Natural killer cell treated with Interleukin-12 subunit alpha and Interleukin-12 subunit beta and Interleukin-15 and Interleukin-18, amount 100 ng/mL, for 72 hours (primary cell): Measurements from ENCODE around the gene VWCE. TPM values are rescaled to one million over a fixed set of nuclear protein-coding genes. Genes with fewer than 3 reads are reported as not detected.
"Not testable (repeated sequence)": the region's sequence is repeated elsewhere in the genome, so short reads cannot be mapped to it uniquely, and the experiment has no call there.

Source experiments
- ATAC-seq, 2 donors: fragments of 150-1000 bp; cut with Tn5 transposase in 1 of 2; sonication (Bioruptor Pico), chemical (Tn5 transposase) in 1 of 2; 2 replicates each; pipeline ENCODE4 v1.10.0; 2021
- DNase-seq: peaks from one replicate; pipeline ENCODE4 v3.0.0; 2022; ENCODE audit warnings: low spot score
- H3K27ac Mint-ChIP-seq, 2 donors: 1 replicate in 1 of 2; 2 replicates in 1 of 2; pipeline ENCODE4 v1.8.0; 2022; ENCODE audit warnings: mixed read lengths in 2 of 2, mild to moderate bottlenecking in 1 of 2, moderate library complexity in 1 of 2
- H3K27me3 Mint-ChIP-seq, 2 donors: 1 replicate in 1 of 2; 2 replicates in 1 of 2; pipeline ENCODE4 v1.8.0; 2022; ENCODE audit warnings: mixed read lengths in 2 of 2
- H3K36me3 Mint-ChIP-seq: one replicate; pipeline ENCODE4 v1.8.0; 2022; ENCODE audit warnings: mixed read lengths
- H3K4me1 Mint-ChIP-seq, 2 donors: 1 replicate in 1 of 2; 2 replicates in 1 of 2; pipeline ENCODE4 v1.8.0; 2022; ENCODE audit warnings: low read depth in 2 of 2, mixed read lengths in 2 of 2, mild to moderate bottlenecking in 1 of 2
- H3K4me3 Mint-ChIP-seq: one replicate; pipeline ENCODE4 v1.8.0; 2022; ENCODE audit warnings: mixed read lengths
- H3K9me3 Mint-ChIP-seq: 2 replicates; pipeline ENCODE4 v1.8.0; 2022; ENCODE audit warnings: mixed read lengths
- total RNA-seq, 2 donors: library from RNA; stranded (reverse); gene quantifications; one replicate each; pipeline ENCODE4 v1.2.3, GENCODE V29; 2022

The VWCE gene
- total RNA-seq, 2 donors from 2014 or later = 2.1 to 3.3 TPM

DNA sequence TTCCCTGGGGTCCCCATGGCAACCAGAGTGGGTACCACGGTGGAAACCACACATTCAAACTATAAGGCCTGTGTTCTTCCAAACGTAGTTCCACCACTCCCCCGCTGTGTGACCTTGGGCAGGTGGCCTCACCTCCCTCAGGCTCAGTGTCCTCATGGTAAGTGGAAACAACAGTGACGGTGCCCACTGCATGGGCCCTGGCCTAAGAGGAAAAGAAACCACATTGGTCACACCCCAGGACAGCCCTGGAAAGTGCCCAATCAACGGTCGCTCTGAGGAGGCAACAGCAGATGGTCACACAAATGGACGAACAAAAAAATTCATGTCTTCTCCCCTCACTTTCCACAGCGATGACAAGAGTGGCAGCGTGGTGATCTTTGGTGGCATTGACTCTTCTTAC lies 47.0 kb downstream of the VWCE start:
- not testable (repeated sequence) for DNase-seq, H3K4me1 Mint-ChIP-seq, H3K9me3 Mint-ChIP-seq, H3K27ac Mint-ChIP-seq, ATAC-seq, H3K27me3 Mint-ChIP-seq, H3K4me3 Mint-ChIP-seq, H3K36me3 Mint-ChIP-seq

- not testable (repeated sequence) for H3K36me3 Mint-ChIP-seq, DNase-seq, H3K27me3 Mint-ChIP-seq, H3K4me1 Mint-ChIP-seq, H3K9me3 Mint-ChIP-seq, H3K27ac Mint-ChIP-seq, ATAC-seq, H3K4me3 Mint-ChIP-seq
These were observed 49.7 kb downstream of the VWCE start for GRCh38 chr11:61245284-61245964.

- H3K27ac Mint-ChIP-seq = not testable (repeated sequence)
These were observed 53.6 kb downstream of the VWCE start for GRCh38 chr11:61241526-61241925.

DNA sequence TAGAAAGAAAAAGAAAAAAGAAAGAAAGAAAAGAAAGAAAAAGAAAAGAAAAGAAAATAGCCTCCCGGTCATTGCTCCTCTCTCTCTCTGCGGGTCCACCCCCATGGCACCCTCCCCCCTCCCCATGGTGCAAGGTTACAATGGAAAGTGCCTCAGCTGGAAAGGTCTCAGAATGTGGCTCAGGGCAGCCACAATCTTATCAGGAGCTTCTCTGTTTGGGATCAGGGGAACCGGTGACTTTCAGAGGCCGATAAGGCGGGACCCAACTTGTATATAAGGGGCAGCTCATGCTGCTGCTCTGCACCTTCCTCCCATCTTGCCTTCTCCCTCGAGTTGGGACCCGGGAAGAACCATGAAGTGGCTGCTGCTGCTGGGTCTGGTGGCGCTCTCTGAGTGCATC lies 54.2 kb downstream of the VWCE start, which contains the start of gene PGA5:
PGA5 (plus strand) TSS at position 301 of the 400 bp plus-strand sequence; CDS start at position 353, 52 bp downstream.
- H3K4me1 Mint-ChIP-seq, H3K27me3 Mint-ChIP-seq, DNase-seq, H3K4me3 Mint-ChIP-seq, ATAC-seq, H3K36me3 Mint-ChIP-seq, H3K27ac Mint-ChIP-seq, H3K9me3 Mint-ChIP-seq: not testable (repeated sequence)

More at GRCh38 chr11:61241526-61241925, 53.6 kb downstream of the VWCE start:
- not testable (repeated sequence) for H3K4me1 Mint-ChIP-seq, H3K9me3 Mint-ChIP-seq, H3K27me3 Mint-ChIP-seq, ATAC-seq, DNase-seq, H3K4me3 Mint-ChIP-seq, H3K36me3 Mint-ChIP-seq

- not testable (repeated sequence) for ATAC-seq, H3K36me3 Mint-ChIP-seq
These were observed 54.8 kb downstream of the VWCE start for GRCh38 chr11:61240288-61240687.

DNA sequence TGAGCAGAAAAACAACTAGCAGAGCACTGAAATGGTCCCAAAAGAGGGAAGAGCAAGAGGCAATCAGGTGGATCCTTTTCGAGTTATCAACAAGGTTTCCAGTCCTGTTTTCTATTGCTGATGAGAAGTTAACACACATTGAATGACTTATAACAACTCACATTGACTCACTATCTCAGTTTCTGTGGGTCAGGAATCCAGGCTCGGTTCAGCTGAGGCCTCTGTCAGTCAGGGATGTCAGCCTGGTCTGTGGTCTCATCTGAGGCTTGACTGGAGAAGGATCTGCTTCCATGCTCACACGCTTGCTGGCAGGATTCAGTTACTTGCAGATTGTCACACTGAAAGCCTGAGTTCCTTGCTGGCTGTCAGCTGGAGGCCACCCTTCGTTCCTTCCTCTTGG lies 58.0 kb downstream of the VWCE start:
- H3K36me3 Mint-ChIP-seq, H3K4me1 Mint-ChIP-seq, ATAC-seq, H3K27me3 Mint-ChIP-seq, H3K27ac Mint-ChIP-seq, H3K4me3 Mint-ChIP-seq, H3K9me3 Mint-ChIP-seq, DNase-seq: not testable (repeated sequence)

More at GRCh38 chr11:61240288-61240687, 54.8 kb downstream of the VWCE start:
- H3K27me3 Mint-ChIP-seq, DNase-seq, H3K9me3 Mint-ChIP-seq, H3K4me1 Mint-ChIP-seq, H3K27ac Mint-ChIP-seq, H3K4me3 Mint-ChIP-seq: not testable (repeated sequence)

GRCh38 chr11:61232548-61233145 lies 62.5 kb downstream of the VWCE start:
- not testable (repeated sequence) for H3K27me3 Mint-ChIP-seq, H3K36me3 Mint-ChIP-seq, H3K9me3 Mint-ChIP-seq, H3K4me1 Mint-ChIP-seq, DNase-seq, ATAC-seq, H3K27ac Mint-ChIP-seq, H3K4me3 Mint-ChIP-seq

DNA sequence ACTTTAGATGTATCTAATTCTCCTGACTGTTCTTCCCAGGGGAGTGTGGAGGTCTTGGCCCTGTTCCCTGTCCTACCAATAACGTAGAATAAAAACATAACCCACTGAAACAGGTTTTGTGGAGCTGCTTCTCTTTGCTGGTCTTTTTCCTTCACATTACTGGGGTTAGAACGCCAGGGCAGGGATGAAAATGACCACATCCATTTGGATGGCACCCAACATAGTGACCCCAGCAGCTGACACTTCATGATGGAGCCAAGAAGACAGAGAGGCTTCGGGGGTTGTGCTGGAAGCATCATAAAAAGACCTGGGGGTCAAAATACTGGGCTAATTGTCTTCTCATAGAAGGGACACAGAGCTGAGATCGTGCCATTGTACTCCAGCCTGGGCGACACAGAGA lies 63.5 kb downstream of the VWCE start:
- not testable (repeated sequence) for H3K36me3 Mint-ChIP-seq, H3K9me3 Mint-ChIP-seq, ATAC-seq, DNase-seq, H3K27ac Mint-ChIP-seq, H3K4me1 Mint-ChIP-seq, H3K27me3 Mint-ChIP-seq, H3K4me3 Mint-ChIP-seq

- H3K4me3 Mint-ChIP-seq, DNase-seq, H3K9me3 Mint-ChIP-seq, ATAC-seq, H3K4me1 Mint-ChIP-seq, H3K27me3 Mint-ChIP-seq, H3K27ac Mint-ChIP-seq, H3K36me3 Mint-ChIP-seq: not testable (repeated sequence)
These were observed 64.1 kb downstream of the VWCE start for GRCh38 chr11:61231033-61231432.

DNA sequence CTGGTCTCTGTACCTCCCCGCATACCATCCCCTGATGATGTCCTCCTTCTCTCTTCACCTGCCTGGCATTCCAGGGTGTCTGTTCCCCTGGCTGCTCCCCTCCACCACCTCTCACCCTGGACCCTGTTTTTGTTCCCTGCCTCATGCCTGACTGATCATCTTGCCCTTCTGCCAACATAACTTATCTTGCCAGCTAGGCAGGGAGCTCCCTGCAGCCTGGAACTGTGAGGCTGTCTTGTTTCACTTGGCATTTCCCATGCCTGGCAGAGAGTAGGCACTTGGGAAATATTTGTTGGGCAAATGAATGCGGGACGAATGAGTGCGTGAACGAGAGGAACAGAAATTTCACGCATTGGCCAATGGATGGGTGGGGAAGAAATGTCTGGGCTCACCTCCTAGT lies 65.7 kb downstream of the VWCE start:
- not testable (repeated sequence) for DNase-seq, H3K27me3 Mint-ChIP-seq, H3K27ac Mint-ChIP-seq

DNA sequence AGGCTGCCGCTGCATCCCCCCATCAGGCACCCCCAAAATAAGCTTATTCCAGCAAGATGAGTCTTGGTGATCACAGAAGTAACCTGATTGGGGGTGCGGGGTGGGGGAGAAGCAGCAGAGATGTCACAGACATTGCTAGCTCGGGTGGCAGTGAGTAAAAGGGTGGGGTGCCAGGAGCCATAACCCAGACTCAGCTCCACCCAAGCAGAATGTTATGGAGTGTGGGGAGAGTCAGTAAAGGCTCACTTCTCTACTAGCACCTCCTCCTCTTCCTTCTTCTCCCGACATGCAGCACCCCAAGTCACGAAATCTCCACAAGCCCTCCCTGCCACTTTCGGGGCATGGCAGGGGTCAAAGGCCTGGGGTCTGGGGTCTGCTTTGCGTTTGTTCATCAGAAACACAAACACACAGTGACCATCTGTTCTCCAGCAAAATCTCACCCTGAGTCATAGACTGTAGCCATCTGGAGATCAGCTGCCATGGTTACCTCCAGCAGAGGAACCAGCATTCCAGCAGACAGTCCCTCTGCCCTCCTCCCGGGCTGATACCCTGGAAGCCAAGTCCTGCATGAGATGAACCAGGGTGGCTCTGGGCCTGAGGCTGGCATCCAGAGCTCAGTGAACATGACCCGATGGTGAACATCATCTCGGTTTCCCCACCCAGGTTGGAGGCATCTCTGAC lies 68.5 kb downstream of the VWCE start:
- not testable (repeated sequence) for DNase-seq, H3K36me3 Mint-ChIP-seq, H3K4me3 Mint-ChIP-seq, H3K27ac Mint-ChIP-seq, H3K9me3 Mint-ChIP-seq, H3K27me3 Mint-ChIP-seq, H3K4me1 Mint-ChIP-seq, ATAC-seq

More for the DNA sequence above, 65.7 kb downstream of the VWCE start:
- H3K4me3 Mint-ChIP-seq, H3K4me1 Mint-ChIP-seq, ATAC-seq, H3K9me3 Mint-ChIP-seq, H3K36me3 Mint-ChIP-seq: not testable (repeated sequence)

DNA sequence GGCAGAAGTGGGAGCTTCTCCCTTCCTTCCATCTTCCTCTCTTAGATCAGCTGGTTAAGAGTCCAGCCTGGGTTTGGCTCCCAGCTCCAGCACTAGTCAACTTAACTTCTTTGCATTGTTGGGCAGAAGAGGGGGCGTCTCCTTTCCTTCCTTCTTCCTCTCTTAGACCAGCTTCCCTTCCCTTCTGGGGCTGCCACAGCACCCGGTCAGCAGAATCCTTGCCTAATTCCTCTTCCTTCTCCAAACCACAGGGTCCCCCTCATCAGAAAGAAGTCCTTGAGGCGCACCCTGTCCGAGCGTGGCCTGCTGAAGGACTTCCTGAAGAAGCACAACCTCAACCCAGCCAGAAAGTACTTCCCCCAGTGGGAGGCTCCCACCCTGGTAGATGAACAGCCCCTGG lies 72.4 kb downstream of the VWCE start:
- not testable (repeated sequence) for ATAC-seq, H3K9me3 Mint-ChIP-seq, H3K27me3 Mint-ChIP-seq, H3K27ac Mint-ChIP-seq, DNase-seq, H3K36me3 Mint-ChIP-seq, H3K4me1 Mint-ChIP-seq, H3K4me3 Mint-ChIP-seq

- not testable (repeated sequence) for H3K4me3 Mint-ChIP-seq, DNase-seq, H3K4me1 Mint-ChIP-seq, H3K27me3 Mint-ChIP-seq, ATAC-seq, H3K9me3 Mint-ChIP-seq, H3K36me3 Mint-ChIP-seq, H3K27ac Mint-ChIP-seq
These were observed 73.1 kb downstream of the VWCE start, which contains the start of gene PGA4 for GRCh38 chr11:61222047-61222446. Gene PGA4 (plus strand): TSS chr11:61222347. CDS start chr11:61222401, 54 bp downstream.

- not testable (repeated sequence) for DNase-seq, H3K4me3 Mint-ChIP-seq, H3K9me3 Mint-ChIP-seq, H3K4me1 Mint-ChIP-seq, H3K36me3 Mint-ChIP-seq, H3K27me3 Mint-ChIP-seq, H3K27ac Mint-ChIP-seq
- ATAC-seq = peak in 1 of 2 donors; percentile 48
These were observed 76.1 kb downstream of the VWCE start for GRCh38 chr11:61219016-61219415.
